PC-9 (cell line): Measurements from ENCODE around the gene ZNF628. TPM values are rescaled to one million over a fixed set of nuclear protein-coding genes. Genes with fewer than 3 reads are reported as not detected.

Experiments
- BruUV-seq: library from RNA; stranded (reverse); fragments of 400-500 nt; replicated peaks from 2 replicates; lab custom pipeline; 2021; lab: Mats Ljungman, UMichigan
- CTCF ChIA-PET: fragments of 300-600 bp; sonication (Branson Sonifier 250); formaldehyde crosslinking; loops from one replicate; lab custom pipeline; 2022; ENCODE audit warnings: antibody characterized with exemption; lab: Charles Lee
- POLR2A ChIA-PET: fragments of 300-600 bp; sonication (Branson Sonifier 250); formaldehyde crosslinking; loops from one replicate; lab custom pipeline; 2022; ENCODE audit warnings: antibody characterized with exemption; ENCODE audit not compliant: unreplicated experiment; lab: Charles Lee
- DNase-seq, 2 experiments: peaks; one replicate each; pipeline versions ENCODE4 v3.0.0 to v3.0.0-alpha.2; 2015 to 2022; ENCODE audit warnings: mixed read lengths in 1 of 2
- H2AFZ ChIP-seq: fragments of 200-600 bp; sonication (generic); 2 replicates; pipeline ENCODE4 v1.8.1; 2017; ENCODE audit warnings: antibody characterized with exemption
- H3F3A ChIP-seq: fragments of 200-600 bp; sonication (generic); 2 replicates; pipeline ENCODE4 v1.8.1; 2017; ENCODE audit warnings: antibody characterized with exemption, mild to moderate bottlenecking, low read depth; ENCODE audit not compliant: insufficient read depth
- H3K27ac ChIP-seq: fragments of 200-600 bp; sonication (generic); 2 replicates; pipeline ENCODE4 v1.6.1; 2016; ENCODE audit warnings: mixed run types
- H3K27me3 ChIP-seq: fragments of 200-600 bp; sonication (generic); 2 replicates; pipeline ENCODE4 v1.6.1; 2016; ENCODE audit warnings: low read depth, mixed run types; ENCODE audit not compliant: insufficient read depth
- H3K36me3 ChIP-seq: fragments of 200-600 bp; sonication (generic); 2 replicates; pipeline ENCODE4 v1.6.1; 2016; ENCODE audit warnings: low read depth, mixed run types
- H3K4me1 ChIP-seq: fragments of 200-600 bp; sonication (generic); replicated peaks from 2 replicates; pipeline ENCODE4 v1.6.1; 2016; ENCODE audit warnings: mixed run types; ENCODE audit not compliant: insufficient read depth
- H3K4me2 ChIP-seq: fragments of 200-600 bp; sonication (generic); 2 replicates; pipeline ENCODE4 v1.6.1; 2017; ENCODE audit warnings: mixed run types
- H3K4me3 ChIP-seq: fragments of 200-600 bp; sonication (generic); 2 replicates; pipeline ENCODE4 v1.6.1; 2016; ENCODE audit warnings: mixed run types
- H3K79me2 ChIP-seq: fragments of 200-600 bp; sonication (generic); 2 replicates; pipeline ENCODE4 v1.6.1; 2017; ENCODE audit warnings: low read depth, mixed run types
- H3K9me2 ChIP-seq: fragments of 200-600 bp; sonication (generic); 2 replicates; pipeline ENCODE4 v1.8.1; 2017; ENCODE audit warnings: mild to moderate bottlenecking; ENCODE audit not compliant: insufficient read depth
- H3K9me3 ChIP-seq: fragments of 200-600 bp; sonication (generic); 2 replicates; pipeline ENCODE4 v1.8.1; 2016; ENCODE audit warnings: low read depth; ENCODE audit not compliant: insufficient read depth
- H4K20me1 ChIP-seq: fragments of 200-600 bp; sonication (generic); 2 replicates; pipeline ENCODE4 v1.8.1; 2017; ENCODE audit not compliant: insufficient read depth
- EZH2 ChIP-seq: fragments of 200-600 bp; sonication (generic); IDR thresholded peaks from 2 replicates; pipeline ENCODE4 v1.8.0; 2017; ENCODE audit warnings: antibody characterized with exemption, low read depth
- intact Hi-C: fragments of 100-400 bp; cut with micrococcal nuclease; formaldehyde crosslinking; loops from one replicate; pipeline ENCODE4 v1.10.0; 2022; ENCODE audit not compliant: unreplicated experiment
- total RNA-seq: library from RNA; stranded (reverse); gene quantifications from 2 replicates; pipeline ENCODE4 v1.2.3, GENCODE V29; 2021
- TF ChIP-seq, protein P1 (sequence below): fragments of 200-600 bp; sonication (generic); conservative IDR thresholded peaks from 2 replicates; pipeline ENCODE4 v1.6.1; 2017; ENCODE audit warnings: mixed run types, antibody characterized with exemption, mild to moderate bottlenecking, moderate library complexity

The ZNF628 gene
- total RNA-seq, 1 experiment from 2014 or later = 19.3 TPM

DNA sequence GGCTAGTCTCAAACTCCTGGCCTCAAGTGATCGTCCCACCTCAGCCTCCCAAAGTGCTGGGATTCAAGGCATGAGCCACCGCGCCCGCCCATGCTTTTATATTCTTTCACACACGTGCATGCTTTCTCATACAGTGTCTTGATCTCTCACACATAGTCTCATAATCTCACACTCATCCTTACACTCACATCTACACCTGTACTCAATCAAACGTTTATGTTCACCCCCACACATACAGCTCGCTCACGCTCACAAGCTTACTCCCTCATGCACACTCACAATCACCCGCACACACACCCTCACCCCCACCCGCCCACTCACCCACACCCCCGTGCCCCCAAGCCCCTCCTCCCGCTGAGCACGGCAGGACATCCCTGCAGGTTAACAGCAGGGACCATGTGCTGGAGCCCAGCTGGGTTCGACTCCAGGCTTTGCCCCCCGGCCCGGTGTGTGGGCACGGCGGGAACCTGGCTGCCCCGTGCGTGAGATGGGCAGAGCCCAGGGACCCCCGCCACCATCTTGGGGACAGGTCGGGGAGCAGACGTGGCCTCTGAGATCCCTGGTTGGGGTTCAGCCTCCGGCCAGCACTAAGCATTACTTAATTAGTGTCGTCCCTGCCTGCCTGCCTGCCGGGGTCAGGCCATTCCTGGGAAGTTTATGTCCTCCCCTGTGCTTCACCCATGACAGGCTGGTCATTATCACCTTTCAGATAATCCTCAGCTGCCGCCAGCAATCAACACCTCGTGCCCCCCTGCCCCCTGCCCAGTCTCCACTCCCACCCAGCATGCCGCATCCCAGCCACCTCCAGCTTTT lies 49.1 kb downstream of the ZNF628 start:
- BruUV-seq = no TSS peak
- Histone ChIP-seq H3K27me3 (no peaks in the 10 kb centered on the region), H4K20me1 (no peaks in the 10 kb centered on the region), H3K27ac (no peak overlapping the region), H3F3A (peaks cover 24% of the 10 kb centered on the region), H3K36me3 (no peaks in the 10 kb centered on the region), H3K4me3 (no peak overlapping the region), H3K9me2 (no peaks in the 10 kb centered on the region), H2AFZ (no peak overlapping the region), H3K79me2 (no peaks in the 10 kb centered on the region), H3K4me2 (peak overlapping the region; percentile 47), H3K4me1 (peaks cover 12% of the 10 kb centered on the region), H3K9me3 (no peaks in the 10 kb centered on the region)
- ChIA-PET CTCF (interaction anchor here (0.5 to 0.6 kb wide), 2 partner anchors 18 to 211 kb away, joined by 6 to 7 read pairs; no protein-coding TSS in a partner anchor), POLR2A (interaction anchor here (0.5 to 0.7 kb wide), 2 partner anchors 21 to 64 kb away, joined by 4 to 17 read pairs; no protein-coding TSS in a partner anchor)
- DNase-seq = no peak
- TF ChIP-seq EZH2 = no peak
- TF ChIP-seq, protein P1, sequence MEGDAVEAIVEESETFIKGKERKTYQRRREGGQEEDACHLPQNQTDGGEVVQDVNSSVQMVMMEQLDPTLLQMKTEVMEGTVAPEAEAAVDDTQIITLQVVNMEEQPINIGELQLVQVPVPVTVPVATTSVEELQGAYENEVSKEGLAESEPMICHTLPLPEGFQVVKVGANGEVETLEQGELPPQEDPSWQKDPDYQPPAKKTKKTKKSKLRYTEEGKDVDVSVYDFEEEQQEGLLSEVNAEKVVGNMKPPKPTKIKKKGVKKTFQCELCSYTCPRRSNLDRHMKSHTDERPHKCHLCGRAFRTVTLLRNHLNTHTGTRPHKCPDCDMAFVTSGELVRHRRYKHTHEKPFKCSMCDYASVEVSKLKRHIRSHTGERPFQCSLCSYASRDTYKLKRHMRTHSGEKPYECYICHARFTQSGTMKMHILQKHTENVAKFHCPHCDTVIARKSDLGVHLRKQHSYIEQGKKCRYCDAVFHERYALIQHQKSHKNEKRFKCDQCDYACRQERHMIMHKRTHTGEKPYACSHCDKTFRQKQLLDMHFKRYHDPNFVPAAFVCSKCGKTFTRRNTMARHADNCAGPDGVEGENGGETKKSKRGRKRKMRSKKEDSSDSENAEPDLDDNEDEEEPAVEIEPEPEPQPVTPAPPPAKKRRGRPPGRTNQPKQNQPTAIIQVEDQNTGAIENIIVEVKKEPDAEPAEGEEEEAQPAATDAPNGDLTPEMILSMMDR = no peak
- intact Hi-C loops = loop anchor here (1.0 to 2.0 kb wide), 2 partner anchors 21 to 61 kb away; no protein-coding TSS in a partner anchor

DNA sequence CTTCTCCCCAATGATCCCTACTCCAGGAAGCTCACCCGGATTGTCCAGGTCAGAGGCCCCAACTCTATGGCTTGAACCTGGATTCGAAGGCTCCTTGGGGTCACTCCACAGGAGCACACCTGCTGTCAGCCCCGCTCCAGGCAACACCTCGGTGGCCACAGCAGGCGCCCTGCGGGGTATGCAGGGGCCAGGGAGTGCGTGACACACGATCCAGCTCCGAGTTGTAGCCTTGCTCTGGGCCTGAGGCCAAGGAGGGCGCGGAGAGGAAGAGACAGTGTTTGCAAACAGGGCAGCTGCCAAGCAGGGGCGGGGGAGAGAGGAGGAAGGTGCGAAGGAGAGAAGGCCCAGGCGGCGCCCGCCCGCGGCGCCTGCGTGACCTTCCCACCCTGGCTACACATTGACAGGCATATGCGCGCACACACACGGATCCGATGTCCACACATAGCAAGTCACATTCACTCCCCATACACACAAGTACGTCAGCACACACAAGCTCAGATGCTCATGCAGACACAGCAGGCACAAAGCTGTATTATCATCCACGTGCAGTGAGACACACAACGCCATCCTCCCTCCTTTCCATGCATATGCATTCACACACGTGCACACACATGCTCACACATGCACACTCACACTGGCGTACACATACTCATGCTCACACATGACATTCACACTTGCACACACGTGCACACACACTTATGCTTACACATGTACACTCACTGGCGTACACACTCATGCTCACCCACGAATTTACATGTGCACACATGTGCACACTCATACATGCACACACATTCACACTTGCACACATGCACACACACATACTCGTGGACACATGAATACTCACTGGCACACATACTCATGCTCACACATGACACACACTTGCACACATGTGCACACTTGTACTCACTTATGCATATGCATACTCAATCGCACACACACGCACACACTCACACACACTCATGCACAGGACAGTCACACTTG lies 50.1 kb downstream of the ZNF628 start:
- CTCF ChIA-PET = interaction anchor here (0.5 to 0.6 kb wide), 2 partner anchors 17 to 212 kb away, joined by 6 to 7 read pairs; no protein-coding TSS in a partner anchor
- DNase-seq = peak; percentile 84 to 87
- BruUV-seq = no TSS peak
- Histone ChIP-seq H3K27ac (no peak overlapping the region), H3K9me2 (no peaks in the 10 kb centered on the region), H3F3A (peaks cover 22% of the 10 kb centered on the region; the same call in 1 of the 2 replicates), H3K4me1 (peaks cover 12% of the 10 kb centered on the region), H3K9me3 (no peaks in the 10 kb centered on the region), H4K20me1 (no peaks in the 10 kb centered on the region), H3K4me3 (no peak overlapping the region), H3K79me2 (no peaks in the 10 kb centered on the region), H2AFZ (no peak overlapping the region), H3K4me2 (peak overlapping the region; percentile 47), H3K36me3 (no peaks in the 10 kb centered on the region), H3K27me3 (no peaks in the 10 kb centered on the region)
- TF ChIP-seq EZH2 = no peak
- TF ChIP-seq, protein P1 = no peak
- intact Hi-C loops = loop anchor here (1.0 to 2.0 kb wide), 2 partner anchors 20 to 60 kb away; no protein-coding TSS in a partner anchor
- POLR2A ChIA-PET = interaction anchor here (0.5 to 0.7 kb wide), 3 partner anchors 20 to 65 kb away, joined by 4 to 17 read pairs (median 5); no protein-coding TSS in a partner anchor
